K562 (cell line): ENCODE data around the gene GARNL3. TPM values are rescaled to one million over a fixed set of nuclear protein-coding genes. Genes with fewer than 3 reads are reported as not detected.

ENCODE experiments used
- CAMTA2 ChIP-seq: fragments of 250-450 bp; sonication (Bioruptor Pico); conservative IDR thresholded peaks from 2 replicates; pipeline ENCODE4 v1.5.1; 2022
- FOS ChIP-seq: IDR thresholded peaks from 3 replicates; pipeline ENCODE4 v1.6.1; 2011; ENCODE audit not compliant: insufficient read length; ENCODE audit errors: extremely low read depth
- FOXP1 ChIP-seq: sonication (generic); formaldehyde crosslinking; IDR thresholded peaks from 2 replicates; pipeline ENCODE4 v1.8.0; 2022; ENCODE audit warnings: mild to moderate bottlenecking, missing genetic modification reagents
- HDAC6 ChIP-seq: IDR thresholded peaks from 2 replicates; pipeline ENCODE4 v1.6.1; 2012; ENCODE audit warnings: low read depth, mild to moderate bottlenecking, control low read depth, inconsistent platforms, low read length, moderate library complexity
- MAZ ChIP-seq, 2 experiments: fragments of 450-650 bp in 1 of 2; sonication (generic) in 1 of 2; formaldehyde crosslinking; IDR thresholded peaks in 1 of 2; conservative IDR thresholded peaks in 1 of 2; 2 replicates each; pipeline versions ENCODE4 v1.4.0 to v1.5.0; 2020; ENCODE audit warnings: mild to moderate bottlenecking in 1 of 2, missing genetic modification reagents in 1 of 2
- NCOA1 ChIP-seq: fragments of 450-650 bp; IDR thresholded peaks from 2 replicates; pipeline ENCODE4 v1.6.1; 2016; ENCODE audit warnings: low read depth
- PHF20 ChIP-seq: fragments of 450-650 bp; IDR thresholded peaks from 2 replicates; pipeline ENCODE4 v1.6.1; 2018; ENCODE audit not compliant: partially characterized antibody
- RCOR1 ChIP-seq, 2 experiments: IDR thresholded peaks; 2 replicates each; pipeline ENCODE4 v1.6.1; 2012; ENCODE audit warnings: low read depth in 2 of 2, low read length in 2 of 2, borderline replicate concordance in 1 of 2, improper control_type of control experiment in 1 of 2
- RFX5 ChIP-seq: IDR thresholded peaks from 2 replicates; pipeline ENCODE4 v1.6.1; 2011; ENCODE audit warnings: low read depth, mild to moderate bottlenecking, improper control_type of control experiment, low read length
- SREBF1 ChIP-seq: fragments of 150-350 bp; IDR thresholded peaks from 2 replicates; pipeline ENCODE4 v1.6.1; 2014; ENCODE audit warnings: antibody characterized with exemption, low read depth, low read length, borderline replicate concordance
- ZNF133 ChIP-seq: fragments of 250-450 bp; sonication (Bioruptor Pico); IDR thresholded peaks from 2 replicates; pipeline ENCODE4 v1.4.0; 2020; ENCODE audit warnings: mild to moderate bottlenecking
- ZNF232 ChIP-seq: sonication (generic); formaldehyde crosslinking; IDR thresholded peaks from 2 replicates; pipeline ENCODE4 v1.8.0; 2022; ENCODE audit warnings: mild to moderate bottlenecking, missing genetic modification reagents
- ZNF253 ChIP-seq: fragments of 250-450 bp; sonication (Bioruptor Pico); conservative IDR thresholded peaks from 2 replicates; pipeline ENCODE4 v1.6.1; 2021; ENCODE audit warnings: mild to moderate bottlenecking
- ZNF408 ChIP-seq: fragments of 250-450 bp; sonication (Bioruptor Pico); IDR thresholded peaks from 2 replicates; pipeline ENCODE4 v1.4.0; 2020; ENCODE audit warnings: low read depth, mild to moderate bottlenecking, moderate library complexity
- ZNF561 ChIP-seq: fragments of 450-650 bp; formaldehyde crosslinking; conservative IDR thresholded peaks from 2 replicates; pipeline ENCODE4 v1.4.0; 2020; ENCODE audit warnings: mild to moderate bottlenecking, moderate library complexity
- ZNF592 ChIP-seq: fragments of 450-650 bp; IDR thresholded peaks from 2 replicates; pipeline ENCODE4 v1.6.1; 2017; ENCODE audit warnings: antibody characterized with exemption, mild to moderate bottlenecking
- ZNF695 ChIP-seq: fragments of 450-650 bp; formaldehyde crosslinking; IDR thresholded peaks from 2 replicates; pipeline ENCODE4 v1.4.0; 2020; ENCODE audit warnings: mild to moderate bottlenecking, moderate library complexity
- ZNF699 ChIP-seq: fragments of 250-450 bp; sonication (Bioruptor Pico); IDR thresholded peaks from 2 replicates; pipeline ENCODE4 v1.8.0; 2021; ENCODE audit warnings: mild to moderate bottlenecking, moderate library complexity; ENCODE audit not compliant: insufficient replicate concordance
- ZSCAN32 ChIP-seq: fragments of 450-650 bp; formaldehyde crosslinking; IDR thresholded peaks from 2 replicates; pipeline ENCODE4 v1.4.0; 2020; ENCODE audit warnings: mild to moderate bottlenecking, moderate library complexity
- polyA plus RNA-seq, 8 experiments: library from polyadenylated mRNA; depleted of rRNA in 4 of 8; stranded (reverse) in 5 of 8; unstranded in 3 of 8; fragments of >200 nt; fragmentation: Nextera tagmentation in 2 of 8; fragmentation: Illumina TruSeq in 1 of 8; extraction: Ambion mirVana in 2 of 8; extraction: Trizol in 1 of 8; gene quantifications; 2 replicates each; pipeline versions ENCODE4 v1.2.1 to v1.2.3, GENCODE V29; 2011 to 2014; ENCODE audit warnings: inconsistent platforms in 1 of 8, missing spikeins in 1 of 8
- total RNA-seq, 7 experiments: library from RNA; depleted of rRNA in 6 of 7; stranded (reverse); fragments of >200 nt in 6 of 7; fragmentation: Illumina TruSeq in 2 of 7; extraction: Trizol in 2 of 7; gene quantifications; 2 replicates each; pipeline versions ENCODE4 v1.2.1 to v1.2.3, GENCODE V29; 2011 to 2021; ENCODE audit warnings: low replicate concordance in 1 of 7
- TF ChIP-seq, protein P1 (sequence below): fragments of 250-450 bp; sonication (Bioruptor Pico); IDR thresholded peaks from 2 replicates; pipeline ENCODE4 v1.5.1; 2021; ENCODE audit warnings: mild to moderate bottlenecking
- TF ChIP-seq, protein P2 (sequence below): fragments of 250-450 bp; sonication (Bioruptor Pico); IDR thresholded peaks from 2 replicates; pipeline ENCODE4 v1.4.0; 2020; ENCODE audit warnings: mild to moderate bottlenecking

GARNL3 gene
- total and polyA plus RNA-seq, 9 of the 15 experiments (the other 6 are each of a cell fraction or from before 2014, with no cell fraction given), result 0.35 to 2.7 (median 1.6) TPM

DNA sequence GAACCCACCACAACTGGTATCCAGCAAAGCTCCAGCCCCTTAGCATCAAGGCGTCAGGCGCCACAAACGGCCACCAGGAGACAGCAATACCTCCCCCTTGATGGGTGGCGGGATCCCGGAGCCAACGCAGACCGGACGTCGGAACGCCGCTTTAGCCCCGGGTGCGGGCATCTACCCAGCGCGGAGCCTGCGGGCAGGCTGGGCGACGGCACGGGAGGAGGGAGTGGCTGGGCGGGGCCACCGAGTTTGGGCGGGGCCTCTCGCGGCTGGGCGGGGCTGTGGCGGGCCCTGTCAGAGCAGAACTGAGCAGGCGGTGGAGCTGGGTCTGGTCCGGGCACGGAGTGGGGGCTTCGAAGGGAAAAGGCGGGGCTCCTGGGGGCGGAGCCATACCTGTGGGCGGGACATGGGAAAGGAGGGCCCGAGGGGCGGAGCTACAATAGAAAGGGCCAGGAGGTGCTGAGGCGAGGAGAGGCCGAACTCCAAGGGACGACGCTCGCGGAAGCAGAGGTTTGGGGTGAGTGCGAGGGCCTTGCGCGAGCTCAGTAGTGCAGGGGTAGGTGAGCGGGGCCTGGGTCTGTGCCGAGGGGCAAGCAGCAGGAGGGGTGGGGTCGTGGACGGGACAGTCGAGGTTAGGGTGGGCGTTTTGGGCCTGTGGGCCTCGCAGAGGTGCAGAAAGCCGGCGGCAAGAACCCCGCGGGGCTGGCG is 40.2 kb upstream of the GARNL3 start (continued):
- TF ChIP-seq FOS (no peak), RFX5 (no peak), SREBF1 (no peak), RCOR1 (IDR thresholded peaks at IDR 0.05; ENCODE audit: borderline replicate concordance in 1 of 2, low read depth in 2 of 2, low read length in 2 of 2) (no peak), ZNF408 (CRISPR knock-in tag) (no peak), HDAC6 (no peak), ZNF232 (no peak), PHF20 (no peak), FOXP1 (CRISPR knock-in tag) (peak; percentile 82; the same call in 1 of the 2 replicates), ZNF133 (no peak), MAZ (CRISPR knock-in tag; conservative IDR thresholded peaks at IDR 0.05 in 1 of 2, IDR thresholded peaks at IDR 0.05 in 1 of 2) (peak in 1 of 2 experiments; percentile 36; a peak in 2 of 4 replicates), NCOA1 (no peak), ZNF561 (no peak), ZNF699 (no peak), ZNF592 (no peak), ZNF695 (CRISPR knock-in tag) (no peak), ZNF253 (CRISPR knock-in tag) (no peak), CAMTA2 (CRISPR knock-in tag) (no peak), ZSCAN32 (CRISPR knock-in tag) (no peak)
- TF ChIP-seq, protein P1, sequence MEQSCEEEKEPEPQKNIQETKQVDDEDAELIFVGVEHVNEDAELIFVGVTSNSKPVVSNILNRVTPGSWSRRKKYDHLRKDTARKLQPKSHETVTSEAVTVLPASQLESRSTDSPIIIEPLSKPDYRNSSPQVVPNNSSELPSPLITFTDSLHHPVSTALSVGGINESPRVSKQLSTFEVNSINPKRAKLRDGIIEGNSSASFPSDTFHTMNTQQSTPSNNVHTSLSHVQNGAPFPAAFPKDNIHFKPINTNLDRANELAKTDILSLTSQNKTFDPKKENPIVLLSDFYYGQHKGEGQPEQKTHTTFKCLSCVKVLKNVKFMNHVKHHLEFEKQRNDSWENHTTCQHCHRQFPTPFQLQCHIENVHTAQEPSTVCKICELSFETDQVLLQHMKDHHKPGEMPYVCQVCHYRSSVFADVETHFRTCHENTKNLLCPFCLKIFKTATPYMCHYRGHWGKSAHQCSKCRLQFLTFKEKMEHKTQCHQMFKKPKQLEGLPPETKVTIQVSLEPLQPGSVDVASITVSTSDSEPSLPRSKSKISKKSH (CRISPR knock-in tag), result no peak
- TF ChIP-seq, protein P2, sequence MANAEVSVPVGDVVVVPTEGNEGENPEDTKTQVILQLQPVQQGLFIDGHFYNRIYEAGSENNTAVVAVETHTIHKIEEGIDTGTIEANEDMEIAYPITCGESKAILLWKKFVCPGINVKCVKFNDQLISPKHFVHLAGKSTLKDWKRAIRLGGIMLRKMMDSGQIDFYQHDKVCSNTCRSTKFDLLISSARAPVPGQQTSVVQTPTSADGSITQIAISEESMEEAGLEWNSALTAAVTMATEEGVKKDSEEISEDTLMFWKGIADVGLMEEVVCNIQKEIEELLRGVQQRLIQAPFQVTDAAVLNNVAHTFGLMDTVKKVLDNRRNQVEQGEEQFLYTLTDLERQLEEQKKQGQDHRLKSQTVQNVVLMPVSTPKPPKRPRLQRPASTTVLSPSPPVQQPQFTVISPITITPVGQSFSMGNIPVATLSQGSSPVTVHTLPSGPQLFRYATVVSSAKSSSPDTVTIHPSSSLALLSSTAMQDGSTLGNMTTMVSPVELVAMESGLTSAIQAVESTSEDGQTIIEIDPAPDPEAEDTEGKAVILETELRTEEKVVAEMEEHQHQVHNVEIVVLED, result no peak
